Smooth muscle cell of the brain vasculature (primary cell): ENCODE data around the gene AOAH.

Experiments
- DNase-seq: peaks from one replicate; pipeline ENCODE4 v3.0.0-alpha.2; 2012; ENCODE audit warnings: low read depth, low spot score

The AOAH gene

DNA sequence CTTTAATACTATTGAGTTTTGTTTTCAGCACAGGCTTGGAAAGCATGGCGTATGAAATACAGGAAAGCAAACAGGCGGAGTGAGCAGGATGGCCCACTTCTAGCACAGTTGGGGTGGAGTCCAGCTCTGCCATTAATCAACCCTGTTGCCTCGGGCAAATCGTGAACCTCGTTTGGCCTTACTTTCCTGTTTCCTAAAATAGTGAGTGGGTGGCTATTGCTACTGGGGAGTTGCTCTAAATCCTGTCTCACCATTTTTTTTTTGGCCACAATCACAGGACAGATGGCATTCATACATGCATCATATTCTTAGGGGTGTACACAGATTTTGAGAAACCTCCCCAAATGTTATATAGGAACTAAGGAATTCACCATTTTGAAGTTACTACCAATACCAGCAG lies 176.9 kb downstream of the AOAH start:
- no peak for DNase-seq

- DNase-seq, result no peak
Measured at GRCh38 chr7:36546331-36546730, 178.0 kb downstream of the AOAH start.

GRCh38 chr7:36545291-36545690 lies 179.0 kb downstream of the AOAH start:
- DNase-seq, result no peak

- DNase-seq, result no peak
Measured at GRCh38 chr7:36538126-36538525, 186.2 kb downstream of the AOAH start.

GRCh38 chr7:36535866-36536664 lies 188.2 kb downstream of the AOAH start:
- no peak for DNase-seq

GRCh38 chr7:36533717-36534116 lies 190.6 kb downstream of the AOAH start:
- DNase-seq, result no peak

- DNase-seq, result no peak
Measured at GRCh38 chr7:36532981-36533499, 191.3 kb downstream of the AOAH start.

- no peak for DNase-seq
Measured at GRCh38 chr7:36531951-36532350, 192.3 kb downstream of the AOAH start.

GRCh38 chr7:36530456-36530855 lies 193.8 kb downstream of the AOAH start:
- DNase-seq, result no peak

DNA sequence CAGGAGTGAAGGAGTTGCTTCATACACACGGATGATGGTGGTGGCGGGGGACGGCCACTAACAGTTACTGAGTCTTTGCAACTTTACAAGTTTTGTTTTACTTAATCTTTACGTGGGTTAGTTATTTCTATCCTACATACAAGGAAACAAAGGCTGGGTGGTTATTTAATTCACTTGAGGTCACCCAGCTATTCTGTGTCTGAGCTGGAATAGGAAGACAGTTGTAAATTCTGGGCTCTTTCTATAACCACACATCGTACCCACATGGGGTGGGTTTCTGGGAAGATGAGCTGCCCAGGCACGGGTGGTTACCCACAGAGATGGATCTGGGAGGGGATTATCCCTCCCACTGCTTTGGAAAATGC lies 196.8 kb downstream of the AOAH start:
- no peak for DNase-seq

GRCh38 chr7:36526863-36527548 lies 197.3 kb downstream of the AOAH start:
- peak; percentile 6 for DNase-seq

- DNase-seq, result no peak
Measured at GRCh38 chr7:36523371-36524101, 200.8 kb downstream of the AOAH start.

- DNase-seq, result no peak
Measured at GRCh38 chr7:36522453-36523007, 201.8 kb downstream of the AOAH start.

GRCh38 chr7:36521911-36522310 lies 202.4 kb downstream of the AOAH start:
- DNase-seq, result no peak

DNA sequence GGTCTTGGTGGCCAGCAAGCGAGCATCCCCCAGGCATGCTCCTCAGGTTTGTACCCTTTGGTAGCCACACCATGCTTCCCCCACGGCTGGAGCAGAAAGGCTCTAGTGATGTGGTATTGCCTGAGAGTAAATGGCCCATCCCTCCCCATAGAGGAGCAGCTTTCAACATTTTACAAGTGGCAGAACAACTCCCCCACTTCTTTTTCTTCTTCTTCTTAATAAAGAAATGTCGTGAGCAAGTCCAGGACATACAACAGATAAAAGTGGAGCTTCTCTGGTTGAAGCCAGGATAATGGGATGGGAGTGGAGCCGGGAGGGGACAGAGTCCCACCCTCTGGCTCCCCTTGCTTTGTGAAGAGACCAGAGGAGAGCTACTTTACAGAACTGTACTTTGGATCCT lies 203.2 kb downstream of the AOAH start:
- DNase-seq, result no peak

DNA sequence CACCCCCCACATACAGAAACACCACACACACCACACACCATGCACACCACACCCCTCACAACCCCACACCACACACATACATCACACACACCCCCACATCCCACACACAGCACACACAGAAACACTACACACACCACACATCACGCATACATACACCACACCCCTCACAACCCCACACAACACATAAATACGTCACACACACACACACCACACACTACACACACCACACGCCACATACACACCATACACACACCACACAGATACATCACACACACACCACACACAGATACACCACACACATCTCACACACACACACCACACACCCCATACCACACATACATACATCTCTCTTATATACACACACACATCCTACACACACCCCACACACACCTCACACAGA lies 208.4 kb downstream of the AOAH start:
- no peak for DNase-seq

DNA sequence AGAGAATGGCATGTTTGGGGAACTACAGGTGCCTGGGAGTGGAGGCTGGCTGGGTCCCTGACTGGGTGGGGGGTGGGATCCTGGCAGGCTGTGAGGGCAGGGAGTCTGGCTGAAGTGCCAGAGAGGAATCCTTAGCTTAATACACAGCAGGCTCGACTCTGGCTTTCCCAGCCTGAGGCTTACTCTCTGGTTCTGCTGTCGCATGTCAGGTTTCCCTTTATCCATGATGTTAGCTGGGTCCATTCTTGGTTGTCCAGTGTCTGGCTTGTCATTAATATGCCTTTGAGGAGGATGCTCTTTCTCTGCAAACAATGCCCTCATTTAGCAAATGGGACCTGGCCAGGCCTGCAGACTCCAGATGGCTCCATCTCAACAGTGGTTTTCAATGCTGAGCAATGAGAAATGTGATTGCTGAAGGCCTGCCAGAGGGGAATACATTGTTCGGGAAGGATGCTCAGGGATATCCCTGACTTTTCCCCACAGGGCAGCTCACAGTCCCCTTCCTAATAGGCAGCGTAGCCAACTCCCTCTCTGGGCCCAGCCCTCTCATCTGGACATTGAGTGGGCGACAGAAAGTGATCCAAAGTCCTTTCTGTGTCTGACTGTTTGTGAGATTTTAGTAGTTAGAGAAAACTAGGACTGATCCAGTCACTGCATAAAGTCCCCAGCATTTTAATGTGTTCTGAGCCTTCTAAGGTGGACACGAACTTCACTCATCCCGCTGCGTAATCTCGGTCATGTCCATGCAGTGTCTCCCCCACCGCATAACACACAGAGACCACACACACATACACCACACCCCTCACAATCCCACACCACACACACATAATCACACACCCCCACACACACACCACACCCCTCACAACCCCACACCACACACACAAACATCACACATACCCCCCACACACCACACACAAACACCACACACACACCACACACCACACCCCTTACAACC lies 209.7 kb downstream of the AOAH start:
- no peak for DNase-seq

- DNase-seq, result no peak
Measured at GRCh38 chr7:36513393-36513792, 210.9 kb downstream of the AOAH start.

DNA sequence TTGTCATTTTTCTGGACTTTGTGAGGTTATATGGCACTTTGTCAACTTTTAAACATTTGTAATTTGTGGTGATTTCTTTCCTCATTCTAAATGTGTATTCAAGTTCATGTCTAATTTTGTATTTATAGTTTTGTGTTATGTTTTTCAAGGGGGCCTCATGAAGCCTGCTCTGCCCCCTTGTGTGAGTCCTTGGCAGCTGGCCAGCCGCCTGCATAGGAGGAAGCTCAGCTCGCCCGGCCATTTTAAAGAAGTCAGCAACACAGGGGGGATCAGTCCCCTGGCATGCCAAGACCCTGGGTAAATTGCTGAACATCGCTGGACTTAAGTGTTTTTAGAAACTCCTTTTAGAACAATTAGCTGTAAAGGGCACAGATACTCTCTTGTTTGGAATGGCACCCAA lies 211.7 kb downstream of the AOAH start:
- DNase-seq, result no peak

DNA sequence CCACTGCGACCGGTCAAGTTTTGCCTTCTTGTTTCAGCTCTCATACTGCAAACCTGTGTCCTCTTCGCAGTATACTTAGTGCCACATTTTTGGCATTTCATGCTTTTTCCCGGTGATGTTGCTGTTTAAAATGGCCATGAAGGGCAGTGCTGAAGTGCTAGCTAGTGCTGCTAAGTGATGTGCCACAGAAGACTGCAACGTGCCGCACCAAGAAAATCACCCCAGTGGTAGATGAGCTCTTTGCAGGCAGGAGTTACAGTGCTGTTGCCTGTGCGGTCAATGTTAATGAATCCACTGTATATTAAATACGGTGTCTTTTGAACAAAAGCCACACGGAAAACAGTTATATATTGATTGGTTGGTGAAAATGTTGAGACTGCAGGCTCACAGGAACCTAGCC lies 214.3 kb downstream of the AOAH start:
- DNase-seq, result no peak
